Measurements from ENCODE around the gene PDGFC.

DNA sequence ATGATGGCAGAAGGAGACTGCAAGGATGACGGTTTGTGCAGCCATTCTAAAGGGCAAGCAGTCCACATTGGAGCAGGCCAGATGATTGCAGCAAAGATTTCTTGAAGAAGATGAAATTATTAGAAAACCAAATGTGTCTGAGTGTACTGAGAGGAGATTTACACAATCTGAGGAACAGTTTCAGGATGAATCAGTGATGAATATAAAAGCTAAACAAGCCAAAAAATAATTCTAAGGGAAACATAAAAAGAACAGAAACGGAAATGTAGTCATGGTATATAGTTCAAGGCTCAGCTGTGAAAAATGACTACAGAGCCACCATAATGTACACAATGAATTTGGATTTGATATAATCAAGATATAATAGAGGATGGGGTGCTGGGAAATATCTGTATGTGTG, 168.5 kb downstream of the PDGFC start:
- TF ChIP-seq GATA3 (IDR thresholded peaks at IDR 0.05; ENCODE audit: low read depth, low read length) (no peak), GATA2 (IDR thresholded peaks at IDR 0.05; ENCODE audit: low read depth, low read length) (no peak)
